ENCODE results near the gene TESK2.

TESK2 gene

DNA sequence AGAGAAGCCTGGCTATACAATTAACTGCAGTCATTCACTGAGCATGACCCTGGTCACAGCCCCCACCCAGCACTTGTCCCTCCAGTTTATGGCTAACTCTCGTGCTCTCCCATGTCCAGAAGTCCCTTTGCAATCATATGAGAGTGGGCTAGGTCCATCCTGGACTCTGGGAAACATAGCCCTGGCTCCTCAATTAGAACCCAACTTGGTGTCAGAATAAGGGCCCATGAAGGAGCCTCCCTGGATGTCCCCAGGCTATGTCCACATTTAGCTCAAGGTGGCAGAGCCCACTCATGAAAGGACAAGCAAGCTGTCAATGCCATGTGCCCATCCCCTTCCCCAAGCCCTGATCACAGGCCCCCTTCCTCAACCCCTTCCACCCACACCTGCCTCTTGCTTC is 191.7 kb downstream of the TESK2 start:
- no peak for DNase-seq

DNA sequence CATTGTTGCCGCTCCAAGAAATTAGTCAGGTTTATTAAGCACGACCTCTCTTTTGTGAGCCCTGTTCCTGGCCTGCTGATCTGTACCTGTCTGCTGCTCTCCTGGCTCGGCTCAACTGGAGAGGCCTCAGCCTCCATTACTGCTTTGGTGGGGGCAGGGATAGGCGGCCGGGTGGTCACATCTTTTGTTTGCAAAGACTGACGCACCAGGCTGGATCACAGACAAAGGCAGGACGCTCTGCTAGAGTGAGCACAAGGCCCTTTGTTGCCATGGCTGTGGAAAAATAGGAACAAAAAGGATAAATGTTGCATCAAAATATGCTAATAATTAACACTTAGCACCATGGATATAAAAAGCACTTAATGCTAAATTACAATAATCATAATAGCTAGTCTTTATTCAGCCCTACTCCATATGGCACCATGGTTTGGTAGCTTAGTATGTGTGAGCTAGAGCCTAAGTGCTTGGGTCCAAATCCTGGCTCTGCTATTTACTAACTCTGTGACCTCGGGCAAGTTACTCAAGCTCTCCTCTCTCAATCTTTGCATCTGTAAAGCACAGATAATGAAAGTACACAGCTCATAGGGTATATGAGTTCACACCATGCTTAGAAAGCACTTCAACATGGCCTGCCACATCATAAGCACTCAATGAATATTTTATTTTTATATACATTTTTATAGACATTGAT is 193.2 kb downstream of the TESK2 start:
- DNase-seq: no peak
